Parathyroid adenoma (tissue), 2 donors: ENCODE measurements around the gene GLDC.
A peak's percentile ranks its signal among the peaks of the same experiment; 100 is the strongest.

Experiments
- H2AFZ ChIP-seq: fragments of 300-600 bp; sonication (generic); one replicate; pipeline ENCODE4 v1.7.0; 2017; ENCODE audit warnings: antibody characterized with exemption, mild to moderate bottlenecking
- H3K27ac ChIP-seq: fragments of 300-600 bp; sonication (generic); one replicate; pipeline ENCODE4 v1.7.0; 2017
- H3K27me3 ChIP-seq: fragments of 300-600 bp; sonication (generic); one replicate; pipeline ENCODE4 v1.7.0; 2017; ENCODE audit warnings: low read length; ENCODE audit not compliant: control insufficient read depth, insufficient read depth
- H3K36me3 ChIP-seq: fragments of 300-600 bp; sonication (generic); one replicate; pipeline ENCODE4 v1.7.0; 2017; ENCODE audit warnings: low read length; ENCODE audit not compliant: control insufficient read depth, insufficient read depth
- H3K4me1 ChIP-seq: fragments of 300-600 bp; sonication (generic); one replicate; pipeline ENCODE4 v1.7.0; 2017; ENCODE audit warnings: control low read depth
- H3K4me2 ChIP-seq: fragments of 300-600 bp; sonication (generic); one replicate; pipeline ENCODE4 v1.7.0; 2017; ENCODE audit warnings: low read length
- H3K4me3 ChIP-seq: fragments of 300-600 bp; sonication (generic); one replicate; pipeline ENCODE4 v1.7.0; 2017; ENCODE audit warnings: low read depth, low read length
- H3K79me2 ChIP-seq: fragments of 300-600 bp; sonication (generic); one replicate; pipeline ENCODE4 v1.7.0; 2017; ENCODE audit warnings: control low read depth
- H3K9ac ChIP-seq: fragments of 300-600 bp; sonication (generic); one replicate; pipeline ENCODE4 v1.7.0; 2017; ENCODE audit warnings: mild to moderate bottlenecking
- H3K9me3 ChIP-seq: fragments of 300-600 bp; sonication (generic); one replicate; pipeline ENCODE4 v1.7.0; 2017; ENCODE audit warnings: low read length; ENCODE audit not compliant: control insufficient read depth
- CTCF ChIP-seq: fragments of 300-600 bp; sonication (generic); IDR thresholded peaks from one replicate; pipeline ENCODE4 v1.7.0; 2017; ENCODE audit warnings: antibody characterized with exemption, mild to moderate bottlenecking
- donor health status: primary hyperparathyroidism.

Gene GLDC

GRCh38 chr9:6680797-6681146 lies 35.2 kb upstream of the GLDC start:
- Histone ChIP-seq H3K27ac (peak overlapping the region; percentile 92), H3K4me1 (no peaks in the 10 kb centered on the region), H3K9me3 (no peaks in the 10 kb centered on the region), H3K36me3 (no peaks in the 10 kb centered on the region), H3K27me3 (no peaks in the 10 kb centered on the region), H3K79me2 (no peaks in the 10 kb centered on the region), H3K9ac (peak overlapping the region; percentile 37), H2AFZ (peak overlapping the region; percentile 98), H3K4me3 (peak overlapping the region; percentile 98), H3K4me2 (peak overlapping the region; percentile 97)
- TF ChIP-seq CTCF, result no peak

GRCh38 chr9:6677803-6678202 lies 32.3 kb upstream of the GLDC start:
- Histone ChIP-seq H3K4me2 (no peak overlapping the region), H3K79me2 (no peaks in the 10 kb centered on the region), H3K4me3 (no peak overlapping the region), H3K27ac (no peak overlapping the region), H3K36me3 (no peaks in the 10 kb centered on the region), H3K27me3 (no peaks in the 10 kb centered on the region), H2AFZ (no peak overlapping the region), H3K9ac (no peak overlapping the region), H3K4me1 (no peaks in the 10 kb centered on the region), H3K9me3 (no peaks in the 10 kb centered on the region)
- TF ChIP-seq CTCF, result no peak

DNA sequence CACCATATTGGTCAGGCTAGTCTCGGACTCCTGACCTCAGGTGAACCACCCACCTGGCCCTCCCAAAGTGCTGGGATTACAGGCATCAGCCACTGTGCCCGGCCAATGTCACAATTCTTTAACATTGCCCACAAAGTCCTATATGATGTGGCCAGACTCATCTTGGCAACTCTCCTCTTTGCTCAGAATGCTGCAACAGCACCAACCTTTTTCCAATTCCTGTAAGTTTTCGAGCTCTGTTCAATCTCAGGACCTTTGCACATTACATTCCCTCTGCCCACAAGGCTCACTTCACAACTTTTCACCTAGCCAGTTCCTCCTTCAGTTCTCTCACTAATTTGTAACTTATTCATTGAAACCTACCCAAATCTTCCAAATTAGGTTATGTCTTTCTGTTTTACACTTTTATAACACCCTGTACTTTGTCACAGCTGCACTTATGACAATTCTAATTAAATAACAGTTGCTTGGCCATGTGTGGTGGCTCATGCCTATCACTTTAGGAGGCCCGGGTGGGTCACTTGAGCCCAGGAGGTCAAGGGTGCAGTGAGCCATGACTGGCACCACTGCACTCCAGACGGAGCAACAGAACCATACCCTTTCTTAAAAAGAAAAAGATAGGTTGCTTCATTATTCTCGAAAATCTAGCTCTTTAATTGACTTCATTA lies 30.9 kb upstream of the GLDC start:
- no peak overlapping the region for H3K4me2 ChIP-seq
- H3K4me3 ChIP-seq, result no peak overlapping the region
- H3K27ac ChIP-seq, result no peak overlapping the region
- no peak overlapping the region for H2AFZ ChIP-seq
- no peaks in the 10 kb centered on the region for H3K27me3 ChIP-seq
- no peaks in the 10 kb centered on the region for H3K9me3 ChIP-seq
- no peaks in the 10 kb centered on the region for H3K36me3 ChIP-seq
- H3K4me1 ChIP-seq, result no peaks in the 10 kb centered on the region
- H3K79me2 ChIP-seq, result no peaks in the 10 kb centered on the region
- no peak for TF ChIP-seq CTCF
- H3K9ac ChIP-seq, result no peak overlapping the region

GRCh38 chr9:6675268-6675667 lies 29.7 kb upstream of the GLDC start:
- Histone ChIP-seq H3K9ac (no peak overlapping the region), H3K36me3 (no peaks in the 10 kb centered on the region), H3K79me2 (no peaks in the 10 kb centered on the region), H3K9me3 (no peaks in the 10 kb centered on the region), H3K27me3 (no peaks in the 10 kb centered on the region), H3K27ac (no peak overlapping the region), H3K4me3 (no peak overlapping the region), H3K4me2 (no peak overlapping the region), H2AFZ (no peak overlapping the region), H3K4me1 (no peaks in the 10 kb centered on the region)
- no peak for TF ChIP-seq CTCF

- Histone ChIP-seq H3K36me3 (no peaks in the 10 kb centered on the region), H3K4me2 (no peak overlapping the region), H3K9ac (no peak overlapping the region), H3K27ac (no peak overlapping the region), H2AFZ (no peak overlapping the region), H3K27me3 (no peaks in the 10 kb centered on the region), H3K4me1 (no peaks in the 10 kb centered on the region), H3K4me3 (no peak overlapping the region), H3K9me3 (no peaks in the 10 kb centered on the region), H3K79me2 (no peaks in the 10 kb centered on the region)
- TF ChIP-seq CTCF, result no peak
These were observed 27.9 kb upstream of the GLDC start for GRCh38 chr9:6673326-6674025.
